ENCODE data around the gene LYSMD4.

LYSMD4 gene

GRCh38 chr15:99704444-99704838 is 28.8 kb downstream of the LYSMD4 start:
- peak; percentile 82 for DNase-seq

GRCh38 chr15:99703603-99704443 is 29.4 kb downstream of the LYSMD4 start:
- DNase-seq: peak; percentile 23

GRCh38 chr15:99702895-99703602 is 30.2 kb downstream of the LYSMD4 start:
- DNase-seq: no peak

DNA sequence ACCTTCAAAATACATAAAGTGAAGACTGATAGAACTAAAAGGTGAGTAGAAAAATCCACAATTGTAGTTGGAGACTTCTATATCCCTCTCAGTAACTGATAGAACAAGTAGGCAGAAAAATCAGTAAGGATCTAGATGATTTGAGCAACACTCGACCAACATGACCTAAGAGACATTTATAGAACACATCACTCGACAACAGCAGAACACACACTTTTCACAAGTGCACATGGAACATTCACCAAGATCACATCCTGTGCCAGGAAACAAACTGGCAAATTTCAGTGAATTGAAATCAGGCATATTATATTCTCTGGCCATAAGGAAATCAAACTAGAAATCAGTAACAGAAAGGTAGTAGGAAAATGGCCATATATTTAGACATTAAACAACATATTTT is 37.1 kb downstream of the LYSMD4 start:
- no peak for DNase-seq

DNA sequence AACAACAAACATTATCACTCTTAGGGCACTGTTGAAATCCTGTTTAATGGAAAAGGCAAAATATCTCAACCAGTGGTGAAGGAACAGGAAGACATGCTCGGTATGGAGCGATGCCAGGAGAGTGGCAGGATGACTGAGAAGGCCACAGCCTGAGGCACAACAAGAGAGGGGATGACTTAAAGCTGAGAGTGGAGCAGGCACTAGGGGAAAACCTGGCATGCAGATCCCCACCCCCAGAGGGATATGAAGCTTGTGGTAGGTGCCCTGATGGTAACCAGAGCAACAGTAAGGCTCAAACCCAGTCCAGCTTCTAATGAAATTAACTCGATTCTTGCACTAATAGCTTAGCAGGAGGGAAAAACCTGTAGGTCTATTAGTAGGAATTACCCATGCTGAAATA is 40.4 kb downstream of the LYSMD4 start:
- DNase-seq: no peak

- no peak for DNase-seq
Measured at GRCh38 chr15:99686290-99686689, 46.9 kb downstream of the LYSMD4 start.

DNA sequence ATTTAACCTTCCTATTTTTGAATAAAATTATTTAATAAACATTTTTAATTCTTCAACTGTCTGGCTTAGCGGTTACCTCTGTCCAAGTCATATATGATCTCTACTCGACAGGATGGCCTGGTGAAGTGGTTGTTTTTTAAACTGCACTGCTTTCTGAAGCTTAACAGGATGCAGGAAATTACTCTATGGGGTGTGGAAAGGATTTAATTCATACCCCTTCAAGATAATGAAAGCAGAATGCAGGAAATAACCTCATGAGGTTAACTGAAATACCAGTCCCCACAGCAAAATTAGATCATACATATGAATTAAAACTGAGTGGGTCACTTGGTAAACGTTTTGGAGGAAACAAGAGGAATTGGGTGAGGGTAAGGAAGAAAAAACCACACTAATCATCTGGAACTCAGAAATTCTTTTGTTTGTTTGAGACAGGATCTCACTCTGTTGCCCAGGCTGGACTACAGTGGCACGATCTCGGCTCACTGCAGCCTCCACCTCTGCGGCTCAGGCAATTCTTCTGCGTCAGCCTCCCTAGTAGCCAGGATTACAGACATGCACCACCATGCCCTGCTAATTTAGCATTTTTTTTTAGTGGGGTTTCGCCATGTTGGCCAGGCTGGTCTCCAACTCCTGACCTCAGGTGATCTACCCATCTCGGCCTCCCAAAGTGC is 50.1 kb downstream of the LYSMD4 start:
- DNase-seq: no peak

DNA sequence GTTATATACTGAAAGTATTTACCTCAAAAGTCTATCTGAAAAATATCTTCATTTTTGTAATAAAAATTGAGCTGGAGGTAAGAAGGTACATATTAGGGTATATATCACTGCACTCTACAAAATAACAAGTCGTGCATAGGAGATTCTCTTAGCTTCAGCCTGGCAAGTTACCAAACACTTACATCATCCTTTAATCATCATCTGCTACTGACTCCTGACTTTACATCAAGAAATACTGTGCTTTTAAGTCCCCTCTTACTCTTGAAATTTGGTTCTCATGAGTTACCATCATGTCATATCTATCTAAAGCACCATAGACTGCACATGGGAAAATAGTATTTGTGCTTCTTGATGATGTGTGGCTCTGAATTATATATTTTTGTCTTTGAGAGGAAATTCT is 50.8 kb downstream of the LYSMD4 start:
- no peak for DNase-seq

GRCh38 chr15:99681990-99682389 is 51.2 kb downstream of the LYSMD4 start:
- DNase-seq: no peak

DNA sequence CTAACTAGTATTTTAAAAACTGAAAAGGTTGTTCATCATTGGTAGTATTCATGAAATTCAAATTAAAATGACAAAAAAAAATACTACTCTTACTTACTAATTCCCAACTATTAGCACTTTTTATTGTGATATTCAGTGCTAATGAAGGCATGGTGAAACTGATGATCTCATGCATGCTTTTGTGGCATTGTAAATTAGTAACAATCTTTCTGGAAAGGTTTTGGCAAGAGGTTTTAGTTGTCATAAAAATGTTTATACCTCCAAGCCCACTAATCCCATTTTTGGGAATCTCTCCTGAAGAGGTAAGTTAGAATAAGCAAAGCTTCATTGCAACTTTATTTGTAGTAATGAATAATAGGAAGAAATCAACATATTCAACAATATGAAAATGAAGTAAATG is 53.0 kb downstream of the LYSMD4 start:
- no peak for DNase-seq

GRCh38 chr15:99677540-99678134 is 55.6 kb downstream of the LYSMD4 start:
- no peak for DNase-seq

All from NCI-H345 (cell line).